CD4-positive, alpha-beta T cell treated with Interleukin-4 for 4 hours (primary cell): ENCODE results near the gene RNF43.

Source experiments
- DNase-seq: peaks from one replicate; pipeline ENCODE4 v3.0.0-alpha.2; 2020

RNF43 gene

GRCh38 chr17:58381124-58382035, 36.0 kb downstream of the RNF43 start:
- no peak for DNase-seq

GRCh38 chr17:58380207-58381123, 36.9 kb downstream of the RNF43 start:
- no peak for DNase-seq

- DNase-seq, result no peak
Observed at GRCh38 chr17:58379511-58379824, 37.9 kb downstream of the RNF43 start.

GRCh38 chr17:58378733-58379510, 38.4 kb downstream of the RNF43 start:
- no peak for DNase-seq

- no peak for DNase-seq
Observed at GRCh38 chr17:58377661-58378060, 39.7 kb downstream of the RNF43 start.

GRCh38 chr17:58377093-58377601, 40.2 kb downstream of the RNF43 start:
- DNase-seq, result no peak

- DNase-seq, result no peak
Observed at GRCh38 chr17:58376472-58377000, 40.8 kb downstream of the RNF43 start.

- DNase-seq, result no peak
Observed at GRCh38 chr17:58375811-58376210, 41.5 kb downstream of the RNF43 start.

- no peak for DNase-seq
Observed at GRCh38 chr17:58375256-58375655, 42.1 kb downstream of the RNF43 start.

- DNase-seq, result no peak
Observed at GRCh38 chr17:58373923-58374322, 43.4 kb downstream of the RNF43 start.

GRCh38 chr17:58373003-58373402, 44.3 kb downstream of the RNF43 start:
- no peak for DNase-seq

GRCh38 chr17:58371300-58371950, 45.9 kb downstream of the RNF43 start:
- no peak for DNase-seq

GRCh38 chr17:58370716-58371115, 46.6 kb downstream of the RNF43 start:
- DNase-seq, result no peak

- peak; percentile 12 for DNase-seq
Observed at GRCh38 chr17:58370309-58370708, 47.0 kb downstream of the RNF43 start.

- DNase-seq, result no peak
Observed at GRCh38 chr17:58369214-58370031, 47.9 kb downstream of the RNF43 start.

GRCh38 chr17:58368860-58369213, 48.5 kb downstream of the RNF43 start:
- DNase-seq, result no peak
